CD14-positive monocyte (primary cell): ENCODE measurements around the gene SUPT6H. TPM values are rescaled to one million over a fixed set of nuclear protein-coding genes. Genes with fewer than 3 reads are reported as not detected.

Source experiments
- DNase-seq, 3 donors: peaks; one replicate each; pipeline ENCODE4 v3.0.0-alpha.2; 2011 to 2022
- H2AFZ ChIP-seq: 2 replicates; pipeline ENCODE4 v1.6.0; 2012; ENCODE audit warnings: mild to moderate bottlenecking, low read depth, low read length, inconsistent platforms; ENCODE audit not compliant: insufficient read depth, poor library complexity, severe bottlenecking
- H3K27ac ChIP-seq, 2 donors: 1 replicate in 1 of 2; 2 replicates in 1 of 2; pipeline ENCODE4 v1.5.1; 2012 to 2013; ENCODE audit warnings: low read length in 2 of 2, control low read depth in 1 of 2, inconsistent platforms in 1 of 2, low read depth in 1 of 2, mild to moderate bottlenecking in 1 of 2
- H3K27me3 ChIP-seq, 2 donors: one replicate each; pipeline versions ENCODE4 v1.6.0 to v1.6.1; 2011 to 2013; ENCODE audit warnings: low read length in 2 of 2; ENCODE audit not compliant: control insufficient read depth in 2 of 2, insufficient read depth in 2 of 2
- H3K36me3 ChIP-seq, 2 donors: replicated peaks in 1 of 2; 1 replicate in 1 of 2; 2 replicates in 1 of 2; pipeline versions ENCODE4 v1.5.1 to v1.6.1; 2012 to 2013; ENCODE audit warnings: low read length in 2 of 2, control low read depth in 1 of 2, inconsistent platforms in 1 of 2, mild to moderate bottlenecking in 1 of 2; ENCODE audit not compliant: insufficient read depth in 2 of 2, control insufficient read depth in 1 of 2
- H3K4me1 ChIP-seq, 2 donors: 1 replicate in 1 of 2; 2 replicates in 1 of 2; pipeline versions ENCODE4 v1.5.1 to v1.6.1; 2012 to 2013; ENCODE audit warnings: low read length in 2 of 2, control low read depth in 1 of 2, inconsistent platforms in 1 of 2, mild to moderate bottlenecking in 1 of 2, moderate library complexity in 1 of 2; ENCODE audit not compliant: insufficient read depth in 2 of 2, control insufficient read depth in 1 of 2
- H3K4me2 ChIP-seq: replicated peaks from 2 replicates; pipeline ENCODE3; 2012; ENCODE audit warnings: low read length, moderate library complexity, mild to moderate bottlenecking; ENCODE audit not compliant: poor library complexity, severe bottlenecking; ENCODE audit errors: extremely low read depth
- H3K4me3 ChIP-seq, 3 experiments: fragments of 200-600 bp in 1 of 3; sonication (generic) in 1 of 3; replicated peaks in 1 of 3; 1 replicate in 2 of 3; 2 replicates in 1 of 3; pipeline ENCODE4 v1.5.1; 2011 to 2013; ENCODE audit warnings: low read length in 3 of 3, mild to moderate bottlenecking in 3 of 3, control low read depth in 2 of 3, low read depth in 2 of 3, inconsistent platforms in 1 of 3, moderate library complexity in 1 of 3
- H3K79me2 ChIP-seq: 2 replicates; pipeline ENCODE4 v1.6.0; 2012; ENCODE audit warnings: mild to moderate bottlenecking, control low read depth, inconsistent platforms, low read length, moderate library complexity; ENCODE audit not compliant: insufficient read depth
- H3K9ac ChIP-seq: 2 replicates; pipeline ENCODE4 v1.6.0; 2017; ENCODE audit warnings: low read length, mild to moderate bottlenecking; ENCODE audit not compliant: insufficient read depth, poor library complexity, severe bottlenecking
- H3K9me3 ChIP-seq, 2 donors: replicated peaks in 1 of 2; 1 replicate in 1 of 2; 2 replicates in 1 of 2; pipeline versions ENCODE4 v1.5.1 to v1.6.1; 2012 to 2013; ENCODE audit warnings: low read length in 2 of 2, control low read depth in 1 of 2; ENCODE audit not compliant: control insufficient read depth in 1 of 2, insufficient read depth in 1 of 2
- H4K20me1 ChIP-seq: 2 replicates; pipeline ENCODE4 v1.6.0; 2012; ENCODE audit warnings: mild to moderate bottlenecking, low read length, control low read depth, moderate library complexity; ENCODE audit not compliant: insufficient read depth
- H3K27ac Mint-ChIP-seq, 7 donors: one replicate each; pipeline ENCODE4 v1.8.0; 2020; ENCODE audit warnings: mild to moderate bottlenecking in 7 of 7, mixed read lengths in 7 of 7, moderate library complexity in 6 of 7, inconsistent platforms in 2 of 7
- H3K27me3 Mint-ChIP-seq, 3 donors: one replicate each; pipeline ENCODE4 v1.8.0; 2021 to 2022; ENCODE audit warnings: low read depth in 3 of 3, mild to moderate bottlenecking in 3 of 3, mixed read lengths in 3 of 3, moderate library complexity in 3 of 3, inconsistent platforms in 1 of 3
- H3K36me3 Mint-ChIP-seq, 2 donors: one replicate each; pipeline ENCODE4 v1.8.0; 2020; ENCODE audit warnings: mixed read lengths in 2 of 2, inconsistent platforms in 1 of 2, mild to moderate bottlenecking in 1 of 2
- H3K4me1 Mint-ChIP-seq: one replicate; pipeline ENCODE4 v1.8.0; 2020; ENCODE audit warnings: mild to moderate bottlenecking, mixed read lengths
- H3K4me3 Mint-ChIP-seq, 2 donors: one replicate each; pipeline ENCODE4 v1.8.0; 2020; ENCODE audit warnings: mild to moderate bottlenecking in 2 of 2, mixed read lengths in 2 of 2, moderate library complexity in 1 of 2
- H3K9me3 Mint-ChIP-seq, 7 donors: one replicate each; pipeline ENCODE4 v1.8.0; 2020 to 2022; ENCODE audit warnings: mixed read lengths in 7 of 7, mild to moderate bottlenecking in 6 of 7, moderate library complexity in 6 of 7, inconsistent platforms in 2 of 7
- WGBS: methylation state at CpG from one replicate; pipeline ENCODE4 v1.1.5; 2013; ENCODE audit warnings: missing lambda C conversion rate; ENCODE audit not compliant: insufficient coverage; 5-methylcytosine and 5-hydroxymethylcytosine counted together
- intact Hi-C, 2 donors: fragments of 100-400 bp; cut with micrococcal nuclease; formaldehyde crosslinking; loops; one replicate each; pipeline versions ENCODE4 v1.15.0 to v1.15.1; 2023
- polyA plus RNA-seq, 3 donors: library from polyadenylated mRNA; depleted of rRNA in 1 of 3; unstranded in 2 of 3; stranded (reverse) in 1 of 3; fragments of 300-500 nt in 2 of 3; fragments of >200 nt in 1 of 3; fragmentation: Illumina TruSeq in 2 of 3; gene quantifications; 1 replicate in 2 of 3; 2 replicates in 1 of 3; pipeline ENCODE4 v1.2.3, GENCODE V29; 2012 to 2021
- TF ChIP-seq, protein P1 (sequence below): fragments of 200-600 bp; IDR thresholded peaks from one replicate; pipeline ENCODE4 v1.8.0; 2022; ENCODE audit warnings: antibody characterized with exemption, mild to moderate bottlenecking

Gene SUPT6H
- polyA plus RNA-seq, 3 donors, result 3.8 to 33.9 (median 7.8) TPM

DNA sequence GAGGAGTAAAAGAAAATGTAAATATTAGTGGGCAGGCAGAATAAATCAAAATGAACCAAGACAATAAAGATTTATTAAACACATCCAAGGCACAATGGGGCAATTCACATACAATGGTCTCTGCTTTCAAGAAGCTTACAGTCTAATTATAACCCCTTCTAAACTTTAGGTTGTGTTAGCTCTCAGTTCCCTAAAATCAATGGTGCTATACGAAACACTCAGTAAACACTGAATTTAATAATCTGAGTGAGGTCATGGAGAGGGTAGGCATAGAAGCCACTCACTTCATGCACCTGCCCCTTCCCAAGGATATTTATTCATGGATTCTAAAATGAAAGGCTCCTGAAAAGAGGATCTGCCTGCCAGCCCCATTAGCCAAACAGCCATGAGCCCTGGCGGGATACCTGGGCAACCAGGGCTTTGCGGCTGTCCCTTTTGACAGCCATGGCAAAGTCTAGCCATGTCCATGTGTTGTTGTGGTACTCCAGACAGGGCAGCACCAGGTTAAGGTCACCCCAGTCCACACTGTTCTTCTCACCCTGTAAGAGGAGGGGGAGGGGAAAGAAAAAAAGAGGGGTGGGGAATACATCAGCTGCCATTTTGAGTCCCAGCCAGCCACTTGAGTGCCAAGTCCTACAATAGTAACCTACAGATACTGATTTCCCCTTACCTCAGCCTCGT lies 46.6 kb upstream of the SUPT6H start:
- no peaks in the 10 kb centered on the region for H3K27me3 ChIP-seq
- no peak overlapping the region for H3K4me3 ChIP-seq
- H3K9me3 Mint-ChIP-seq, result no peaks in the 10 kb centered on the region
- no peaks in the 10 kb centered on the region for H3K79me2 ChIP-seq
- no peaks in the 10 kb centered on the region for H3K9me3 ChIP-seq
- H3K27me3 Mint-ChIP-seq, result peaks cover 0 to 1% (median 0%) of the 10 kb centered on the region in 3 donors
- H3K4me3 Mint-ChIP-seq, result no peak overlapping the region
- intact Hi-C loops, result no loop called here
- peaks cover 41% of the 10 kb centered on the region for H4K20me1 ChIP-seq
- no peak for DNase-seq
- peak overlapping the region in 1 of 2 donors; percentile 26 for H3K27ac ChIP-seq
- H3K9ac ChIP-seq, result no peak overlapping the region
- peaks cover 85 to 94% of the 10 kb centered on the region in 2 donors for H3K36me3 Mint-ChIP-seq
- WGBS, result 100% methylated on average over 2 of the region's 4 CpGs
- H3K4me1 ChIP-seq, result no peaks in the 10 kb centered on the region
- H3K4me2 ChIP-seq, result no peak overlapping the region
- H3K36me3 ChIP-seq, result peaks cover 92 to 99% of the 10 kb centered on the region in 2 donors
- TF ChIP-seq, protein P1, sequence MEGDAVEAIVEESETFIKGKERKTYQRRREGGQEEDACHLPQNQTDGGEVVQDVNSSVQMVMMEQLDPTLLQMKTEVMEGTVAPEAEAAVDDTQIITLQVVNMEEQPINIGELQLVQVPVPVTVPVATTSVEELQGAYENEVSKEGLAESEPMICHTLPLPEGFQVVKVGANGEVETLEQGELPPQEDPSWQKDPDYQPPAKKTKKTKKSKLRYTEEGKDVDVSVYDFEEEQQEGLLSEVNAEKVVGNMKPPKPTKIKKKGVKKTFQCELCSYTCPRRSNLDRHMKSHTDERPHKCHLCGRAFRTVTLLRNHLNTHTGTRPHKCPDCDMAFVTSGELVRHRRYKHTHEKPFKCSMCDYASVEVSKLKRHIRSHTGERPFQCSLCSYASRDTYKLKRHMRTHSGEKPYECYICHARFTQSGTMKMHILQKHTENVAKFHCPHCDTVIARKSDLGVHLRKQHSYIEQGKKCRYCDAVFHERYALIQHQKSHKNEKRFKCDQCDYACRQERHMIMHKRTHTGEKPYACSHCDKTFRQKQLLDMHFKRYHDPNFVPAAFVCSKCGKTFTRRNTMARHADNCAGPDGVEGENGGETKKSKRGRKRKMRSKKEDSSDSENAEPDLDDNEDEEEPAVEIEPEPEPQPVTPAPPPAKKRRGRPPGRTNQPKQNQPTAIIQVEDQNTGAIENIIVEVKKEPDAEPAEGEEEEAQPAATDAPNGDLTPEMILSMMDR, result no peak
- H2AFZ ChIP-seq, result no peak overlapping the region
- no peaks in the 10 kb centered on the region for H3K4me1 Mint-ChIP-seq
- peak overlapping the region in 2 of 7 donors; percentile 15 to 50 for H3K27ac Mint-ChIP-seq

DNA sequence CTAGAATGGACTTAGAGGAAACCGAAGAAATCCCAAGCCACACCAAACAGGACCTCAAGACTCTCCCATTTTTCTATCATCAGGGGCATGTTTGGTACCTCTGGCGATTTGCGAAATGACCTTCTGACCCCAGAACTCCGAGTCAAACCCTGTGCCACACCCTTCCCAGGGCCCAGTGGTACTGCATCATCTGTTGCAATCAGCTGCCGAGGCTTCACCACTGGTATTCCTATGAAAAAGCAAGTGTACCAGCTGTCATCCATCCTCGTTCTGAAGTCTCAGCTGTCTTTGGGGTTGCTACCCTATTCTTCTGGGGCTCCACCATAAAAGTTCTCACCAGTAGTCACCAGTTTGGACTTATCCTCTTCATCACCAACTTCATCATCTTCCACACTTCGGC lies 45.7 kb upstream of the SUPT6H start:
- H3K4me2 ChIP-seq, result no peak overlapping the region
- Mint-ChIP-seq H3K9me3 (no peaks in the 10 kb centered on the region), H3K4me1 (no peaks in the 10 kb centered on the region), H3K4me3 (no peak overlapping the region), H3K36me3 (peaks cover 87 to 95% of the 10 kb centered on the region in 2 donors), H3K27me3 (peaks cover 0 to 1% (median 0%) of the 10 kb centered on the region in 3 donors), H3K27ac (peak overlapping the region in 1 of 7 donors; percentile 56)
- H3K79me2 ChIP-seq, result no peaks in the 10 kb centered on the region
- intact Hi-C loops, result no loop called here
- no peaks in the 10 kb centered on the region for H3K9me3 ChIP-seq
- H3K27ac ChIP-seq, result no peak overlapping the region
- 71% methylated on average over 6 of the region's 7 CpGs for WGBS
- peaks cover 92 to 99% of the 10 kb centered on the region in 2 donors for H3K36me3 ChIP-seq
- H3K9ac ChIP-seq, result no peak overlapping the region
- H3K4me1 ChIP-seq, result no peaks in the 10 kb centered on the region
- H3K27me3 ChIP-seq, result no peaks in the 10 kb centered on the region
- H4K20me1 ChIP-seq, result peaks cover 44% of the 10 kb centered on the region
- no peak overlapping the region for H3K4me3 ChIP-seq
- no peak for DNase-seq
- TF ChIP-seq, protein P1, result no peak
- no peak overlapping the region for H2AFZ ChIP-seq
